GM12878 (cell line): ENCODE data around the gene MYCN. TPM values are rescaled to one million over a fixed set of nuclear protein-coding genes. Genes with fewer than 3 reads are reported as not detected.

Source experiments
- ATAC-seq: fragments of 200-7000 bp; cut with Tn5 transposase; 3 replicates; pipeline ENCODE4 v1.9.1; 2020; ENCODE audit warnings: mild to moderate bottlenecking, moderate library complexity
- BruUV-seq: library from RNA; stranded (reverse); fragments of 400-500 nt; replicated peaks from 2 replicates; lab custom pipeline; 2021; lab: Mats Ljungman, UMichigan
- CTCF ChIA-PET: fragments of 300-600 bp; sonication (Branson Sonifier 250); formaldehyde crosslinking; extraction: SDS; loops from one replicate; lab custom pipeline; 2021; ENCODE audit warnings: inconsistent platforms; lab: Yijun Ruan, JAX
- POLR2A ChIA-PET: fragments of 350-600 bp; formaldehyde crosslinking; extraction: SDS; loops from one replicate; lab custom pipeline; 2021; ENCODE audit warnings: inconsistent platforms; lab: Charles Lee
- RAD21 ChIA-PET: fragments of 300-600 bp; sonication (Branson Sonifier 250); formaldehyde crosslinking; loops from one replicate; lab custom pipeline; 2023; ENCODE audit warnings: antibody characterized with exemption; ENCODE audit not compliant: unreplicated experiment; lab: Charles Lee
- SMC1A ChIA-PET: fragments of 300-600 bp; sonication (Branson Sonifier 250); formaldehyde crosslinking; loops from one replicate; lab custom pipeline; 2023; ENCODE audit not compliant: unreplicated experiment, uncharacterized antibody; lab: Charles Lee
- DNase-seq: peaks from one replicate; pipeline ENCODE4 v3.0.0-alpha.2; 2011; ENCODE audit warnings: low read depth, low spot score
- FAIRE-seq: peaks from 3 replicates; lab custom pipeline; 2011; peaks lifted over from hg19 to GRCh38; lab: Jason Lieb, UNC
- H2AFZ ChIP-seq: 2 replicates; pipeline ENCODE4 v1.6.0; 2011; ENCODE audit warnings: low read depth, low read length, control low read depth; ENCODE audit not compliant: control insufficient read depth
- H3K27ac ChIP-seq: 2 replicates; pipeline ENCODE4 v1.5.1; 2011; ENCODE audit warnings: control low read depth; ENCODE audit not compliant: control insufficient read depth, insufficient read depth
- H3K27me3 ChIP-seq, 2 experiments: replicated peaks in 1 of 2; 2 replicates each; pipeline versions ENCODE4 v1.6.0 to v1.6.1; 2011; ENCODE audit warnings: low read length in 1 of 2; ENCODE audit not compliant: control insufficient read depth in 2 of 2, insufficient read depth in 2 of 2
- H3K36me3 ChIP-seq, 2 experiments: 2 replicates each; pipeline ENCODE4 v1.5.1; 2011; ENCODE audit warnings: low read length in 1 of 2; ENCODE audit not compliant: control insufficient read depth in 2 of 2, insufficient read depth in 2 of 2
- H3K4me1 ChIP-seq: 2 replicates; pipeline ENCODE4 v1.6.1; 2011; ENCODE audit warnings: mild to moderate bottlenecking, low read length, moderate library complexity, mixed read lengths; ENCODE audit not compliant: control insufficient read depth, insufficient read depth
- H3K4me2 ChIP-seq: 2 replicates; pipeline ENCODE4 v1.6.0; 2011; ENCODE audit warnings: control low read depth; ENCODE audit not compliant: control insufficient read depth, insufficient read depth
- H3K4me3 ChIP-seq: fragments of 200-600 bp; sonication (generic); 2 replicates; pipeline ENCODE4 v1.5.1; 2016
- H3K79me2 ChIP-seq: 2 replicates; pipeline ENCODE4 v1.6.0; 2011; ENCODE audit warnings: low read length; ENCODE audit not compliant: control insufficient read depth, insufficient read depth
- H3K9ac ChIP-seq: 2 replicates; pipeline ENCODE4 v1.8.0; 2011; ENCODE audit warnings: low read length, control low read depth, mixed read lengths; ENCODE audit not compliant: control insufficient read depth, insufficient read depth
- H3K9me3 ChIP-seq: replicated peaks from 3 replicates; pipeline ENCODE4 v1.5.1; 2011; ENCODE audit warnings: mild to moderate bottlenecking, low read length; ENCODE audit not compliant: control insufficient read depth, insufficient read depth
- H4K20me1 ChIP-seq: 2 replicates; pipeline ENCODE4 v1.6.0; 2011; ENCODE audit not compliant: control insufficient read depth, insufficient read depth
- CBFB ChIP-seq: IDR thresholded peaks from 2 replicates; pipeline ENCODE4 v1.6.1; 2016; ENCODE audit warnings: antibody characterized with exemption, low read depth
- CHD1 ChIP-seq: IDR thresholded peaks from 2 replicates; pipeline ENCODE4 v1.6.1; 2012; ENCODE audit warnings: low read depth, low read length, improper control_type of control experiment
- CREB1 ChIP-seq: IDR thresholded peaks from 2 replicates; pipeline ENCODE4 v1.6.1; 2012; ENCODE audit warnings: low read depth, mild to moderate bottlenecking, inconsistent platforms
- ESRRA ChIP-seq: IDR thresholded peaks from 2 replicates; pipeline ENCODE4 v1.6.1; 2012; ENCODE audit warnings: mild to moderate bottlenecking, low read length, improper control_type of control experiment
- ETV6 ChIP-seq, 2 experiments: fragments of 450-650 bp in 1 of 2; IDR thresholded peaks in 1 of 2; conservative IDR thresholded peaks in 1 of 2; 2 replicates each; pipeline ENCODE4 v1.6.1; 2014; ENCODE audit warnings: antibody characterized with exemption in 1 of 2, borderline replicate concordance in 1 of 2, low read depth in 1 of 2, mild to moderate bottlenecking in 1 of 2, moderate library complexity in 1 of 2
- NR2C1 ChIP-seq: fragments of 450-650 bp; IDR thresholded peaks from 2 replicates; pipeline ENCODE4 v1.6.1; 2017; ENCODE audit warnings: antibody characterized with exemption, mild to moderate bottlenecking, moderate library complexity
- PBX3 ChIP-seq: IDR thresholded peaks from 2 replicates; pipeline ENCODE4 v1.6.1; 2011; ENCODE audit warnings: mild to moderate bottlenecking, low read depth, low read length, moderate library complexity; ENCODE audit not compliant: insufficient replicate concordance
- PKNOX1 ChIP-seq: fragments of 450-650 bp; IDR thresholded peaks from 2 replicates; pipeline ENCODE4 v1.6.1; 2016; ENCODE audit warnings: mild to moderate bottlenecking
- PML ChIP-seq: IDR thresholded peaks from 2 replicates; pipeline ENCODE4 v1.6.1; 2012; ENCODE audit warnings: low read length, inconsistent platforms
- POLR2A ChIP-seq: IDR thresholded peaks from 2 replicates; pipeline ENCODE4 v1.6.1; 2011; ENCODE audit warnings: low read depth, mild to moderate bottlenecking, low read length
- POU2F2 ChIP-seq: IDR thresholded peaks from 3 replicates; pipeline ENCODE4 v1.6.1; 2011; ENCODE audit warnings: low read depth, mild to moderate bottlenecking, low read length, borderline replicate concordance
- SRF ChIP-seq, 2 experiments: IDR thresholded peaks; 2 replicates each; pipeline ENCODE4 v1.6.1; 2011; ENCODE audit warnings: low read depth in 2 of 2, low read length in 2 of 2, mild to moderate bottlenecking in 1 of 2, moderate library complexity in 1 of 2
- WGBS: methylation state at CpG from one replicate; pipeline ENCODE4 v1.1.6; 2016; ENCODE audit warnings: low lambda C conversion rate; ENCODE audit not compliant: insufficient replicate concordance, insufficient coverage; ENCODE audit errors: missing lambda C conversion rate; 5-methylcytosine and 5-hydroxymethylcytosine counted together
- in situ Hi-C: fragments of 300-500 bp; cut with MboI; formaldehyde crosslinking; loops from 9 replicates; pipeline ENCODE4 v1.14.3; 2018; ENCODE audit warnings: mixed read lengths
- intact Hi-C: fragments of 100-400 bp; cut with micrococcal nuclease; formaldehyde crosslinking; loops from one replicate; pipeline ENCODE4 v1.14.2; 2022; ENCODE audit not compliant: unreplicated experiment
- polyA plus RNA-seq, 11 experiments: library from polyadenylated mRNA; depleted of rRNA in 4 of 11; unstranded in 6 of 11; stranded (reverse) in 5 of 11; fragments of >200 nt; fragmentation: Nextera tagmentation in 4 of 11; fragmentation: Illumina TruSeq in 1 of 11; extraction: Ambion mirVana in 4 of 11; extraction: Trizol in 1 of 11; gene quantifications; 1 replicate in 1 of 11; 2 replicates in 10 of 11; pipeline versions ENCODE4 v1.2.1 to v1.2.3, GENCODE V29; 2011 to 2016; ENCODE audit warnings: inconsistent platforms in 2 of 11, missing spikeins in 2 of 11, low read depth in 1 of 11
- total RNA-seq, 4 experiments: library from RNA; depleted of rRNA in 3 of 4; stranded (reverse); fragments of >200 nt in 3 of 4; fragmentation: Illumina TruSeq in 1 of 4; extraction: Trizol in 1 of 4; gene quantifications; 2 replicates each; pipeline versions ENCODE4 v1.2.1 to v1.2.3, GENCODE V29; 2013 to 2021
- TF ChIP-seq, protein P1 (sequence below): IDR thresholded peaks from 2 replicates; pipeline ENCODE4 v1.6.1; 2012; ENCODE audit warnings: low read depth, low read length, improper control_type of control experiment

Gene MYCN
- total and polyA plus RNA-seq, 10 of the 15 experiments (the other 5 are each of a cell fraction or from before 2014, with no cell fraction given) = not detected

DNA sequence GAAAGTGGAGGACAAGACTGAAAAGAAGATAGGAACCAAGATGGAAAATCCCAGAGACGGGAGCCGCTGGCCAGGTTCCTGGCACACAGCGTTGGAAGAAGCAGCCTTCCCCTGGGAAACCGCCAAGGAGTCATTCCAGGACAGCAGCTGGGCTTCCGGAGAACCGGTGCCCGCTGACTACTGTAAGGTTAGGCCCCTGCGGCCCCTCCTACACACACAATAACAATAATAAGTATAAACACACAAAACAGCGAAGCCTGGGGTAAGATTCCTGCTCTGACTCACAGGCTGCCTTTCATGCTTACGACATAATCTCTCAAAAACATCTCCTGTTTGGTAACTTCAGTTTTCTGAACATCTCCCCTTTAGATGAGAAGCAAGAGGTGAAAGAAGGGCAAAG, 28.1 kb upstream of the MYCN start:
- H3K4me2 ChIP-seq = no peak overlapping the region
- no TSS peak for BruUV-seq
- ChIA-PET POLR2A (no interaction called here), CTCF (no interaction called here), SMC1A (no interaction called here), RAD21 (no interaction called here)
- H3K9me3 ChIP-seq = no peaks in the 10 kb centered on the region
- no peaks in the 10 kb centered on the region for H4K20me1 ChIP-seq
- H3K4me1 ChIP-seq = no peaks in the 10 kb centered on the region
- no peak for DNase-seq
- intact Hi-C loops = no loop called here
- H3K79me2 ChIP-seq = no peaks in the 10 kb centered on the region
- H3K9ac ChIP-seq = no peak overlapping the region
- no peak overlapping the region for H2AFZ ChIP-seq
- no peak overlapping the region for H3K4me3 ChIP-seq
- in situ Hi-C loops = no loop called here
- no peak for TF ChIP-seq PML
- TF ChIP-seq NR2C1 = no peak
- no peak for TF ChIP-seq ETV6 (conservative IDR thresholded peaks at IDR 0.05 in 1 of 2, IDR thresholded peaks at IDR 0.05 in 1 of 2; ENCODE audit: borderline replicate concordance in 1 of 2, low read depth in 1 of 2)
- TF ChIP-seq, protein P1, sequence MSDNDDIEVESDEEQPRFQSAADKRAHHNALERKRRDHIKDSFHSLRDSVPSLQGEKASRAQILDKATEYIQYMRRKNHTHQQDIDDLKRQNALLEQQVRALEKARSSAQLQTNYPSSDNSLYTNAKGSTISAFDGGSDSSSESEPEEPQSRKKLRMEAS = no peak
- no peak for TF ChIP-seq CREB1
- TF ChIP-seq POLR2A = no peak
- TF ChIP-seq ESRRA = no peak
- TF ChIP-seq SRF (IDR thresholded peaks at IDR 0.05; ENCODE audit: low read depth in 2 of 2, low read length in 2 of 2) = no peak
- no peak for TF ChIP-seq POU2F2
- no peak for TF ChIP-seq PBX3
- no peak for TF ChIP-seq CBFB
- TF ChIP-seq PKNOX1 = no peak
- TF ChIP-seq CHD1 = no peak
- WGBS = 54% methylated on average over 10 of the region's 10 CpGs
- H3K27me3 ChIP-seq = no peaks in the 10 kb centered on the region; a peak in 1 of 4 replicates
- FAIRE-seq = no peak
- H3K27ac ChIP-seq = no peak overlapping the region
- no peak for ATAC-seq
- no peaks in the 10 kb centered on the region for H3K36me3 ChIP-seq
